Measurements from ENCODE around the gene GPC5. TPM values are rescaled to one million over a fixed set of nuclear protein-coding genes. Genes with fewer than 3 reads are reported as not detected.

Gene GPC5
- total and polyA plus RNA-seq, 2 of the 13 experiments (the other 11 are each of a cell fraction or from before 2014, with no cell fraction given) = 0.02 to 0.07 TPM

DNA sequence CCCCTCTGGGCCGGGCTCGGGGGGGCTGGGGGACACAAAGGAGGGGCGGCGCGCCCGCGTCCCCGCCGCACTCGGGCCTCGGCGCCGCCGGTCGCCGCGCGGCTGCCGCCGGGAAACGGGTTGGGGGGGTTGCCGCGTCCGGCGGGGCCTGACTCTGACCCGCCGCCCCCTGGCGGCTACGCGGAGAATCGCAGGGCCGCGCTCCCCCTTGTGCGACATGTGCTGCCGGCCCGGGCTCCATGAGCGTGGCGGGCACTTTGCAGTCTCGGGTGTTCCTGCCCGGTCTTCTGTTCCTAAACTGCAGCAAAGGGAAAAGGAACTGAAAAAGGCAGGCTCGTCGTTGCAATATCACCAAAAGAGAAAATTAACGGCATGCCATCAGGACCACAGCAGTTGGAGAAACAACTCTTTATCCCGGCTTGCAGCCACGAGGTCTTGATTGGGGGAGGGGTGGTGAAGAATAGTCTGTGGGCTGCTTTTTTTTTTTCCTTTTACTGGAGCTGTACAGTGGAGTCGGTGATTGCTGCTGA, 49.5 kb upstream of the GPC5 start (continued):
- TF ChIP-seq, protein P1, sequence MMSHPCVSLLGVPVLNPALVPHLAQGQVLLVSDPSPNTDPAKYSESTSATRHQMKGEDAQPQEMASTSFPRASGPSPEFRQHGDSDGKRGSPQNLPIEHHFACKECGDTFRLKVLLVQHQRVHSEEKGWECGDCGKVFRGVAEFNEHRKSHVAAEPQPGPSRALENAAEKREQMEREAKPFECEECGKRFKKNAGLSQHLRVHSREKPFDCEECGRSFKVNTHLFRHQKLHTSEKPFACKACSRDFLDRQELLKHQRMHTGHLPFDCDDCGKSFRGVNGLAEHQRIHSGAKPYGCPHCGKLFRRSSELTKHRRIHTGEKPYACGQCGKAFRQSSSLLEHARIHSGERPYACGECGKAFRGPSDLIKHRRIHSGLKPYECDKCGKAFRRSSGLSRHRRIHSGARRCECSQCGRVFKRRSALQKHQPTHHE (CRISPR knock-in tag; IDR thresholded peaks at IDR 0.05; ENCODE audit: borderline replicate concordance) = no peak
- TF ChIP-seq, protein P2, sequence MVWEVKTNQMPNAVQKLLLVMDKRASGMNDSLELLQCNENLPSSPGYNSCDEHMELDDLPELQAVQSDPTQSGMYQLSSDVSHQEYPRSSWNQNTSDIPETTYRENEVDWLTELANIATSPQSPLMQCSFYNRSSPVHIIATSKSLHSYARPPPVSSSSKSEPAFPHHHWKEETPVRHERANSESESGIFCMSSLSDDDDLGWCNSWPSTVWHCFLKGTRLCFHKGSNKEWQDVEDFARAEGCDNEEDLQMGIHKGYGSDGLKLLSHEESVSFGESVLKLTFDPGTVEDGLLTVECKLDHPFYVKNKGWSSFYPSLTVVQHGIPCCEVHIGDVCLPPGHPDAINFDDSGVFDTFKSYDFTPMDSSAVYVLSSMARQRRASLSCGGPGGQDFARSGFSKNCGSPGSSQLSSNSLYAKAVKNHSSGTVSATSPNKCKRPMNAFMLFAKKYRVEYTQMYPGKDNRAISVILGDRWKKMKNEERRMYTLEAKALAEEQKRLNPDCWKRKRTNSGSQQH (CRISPR knock-in tag; IDR thresholded peaks at IDR 0.05; ENCODE audit: low read depth) = peak; percentile 60; the same call in 1 of the 2 replicates
- TF ChIP-seq, protein P3, sequence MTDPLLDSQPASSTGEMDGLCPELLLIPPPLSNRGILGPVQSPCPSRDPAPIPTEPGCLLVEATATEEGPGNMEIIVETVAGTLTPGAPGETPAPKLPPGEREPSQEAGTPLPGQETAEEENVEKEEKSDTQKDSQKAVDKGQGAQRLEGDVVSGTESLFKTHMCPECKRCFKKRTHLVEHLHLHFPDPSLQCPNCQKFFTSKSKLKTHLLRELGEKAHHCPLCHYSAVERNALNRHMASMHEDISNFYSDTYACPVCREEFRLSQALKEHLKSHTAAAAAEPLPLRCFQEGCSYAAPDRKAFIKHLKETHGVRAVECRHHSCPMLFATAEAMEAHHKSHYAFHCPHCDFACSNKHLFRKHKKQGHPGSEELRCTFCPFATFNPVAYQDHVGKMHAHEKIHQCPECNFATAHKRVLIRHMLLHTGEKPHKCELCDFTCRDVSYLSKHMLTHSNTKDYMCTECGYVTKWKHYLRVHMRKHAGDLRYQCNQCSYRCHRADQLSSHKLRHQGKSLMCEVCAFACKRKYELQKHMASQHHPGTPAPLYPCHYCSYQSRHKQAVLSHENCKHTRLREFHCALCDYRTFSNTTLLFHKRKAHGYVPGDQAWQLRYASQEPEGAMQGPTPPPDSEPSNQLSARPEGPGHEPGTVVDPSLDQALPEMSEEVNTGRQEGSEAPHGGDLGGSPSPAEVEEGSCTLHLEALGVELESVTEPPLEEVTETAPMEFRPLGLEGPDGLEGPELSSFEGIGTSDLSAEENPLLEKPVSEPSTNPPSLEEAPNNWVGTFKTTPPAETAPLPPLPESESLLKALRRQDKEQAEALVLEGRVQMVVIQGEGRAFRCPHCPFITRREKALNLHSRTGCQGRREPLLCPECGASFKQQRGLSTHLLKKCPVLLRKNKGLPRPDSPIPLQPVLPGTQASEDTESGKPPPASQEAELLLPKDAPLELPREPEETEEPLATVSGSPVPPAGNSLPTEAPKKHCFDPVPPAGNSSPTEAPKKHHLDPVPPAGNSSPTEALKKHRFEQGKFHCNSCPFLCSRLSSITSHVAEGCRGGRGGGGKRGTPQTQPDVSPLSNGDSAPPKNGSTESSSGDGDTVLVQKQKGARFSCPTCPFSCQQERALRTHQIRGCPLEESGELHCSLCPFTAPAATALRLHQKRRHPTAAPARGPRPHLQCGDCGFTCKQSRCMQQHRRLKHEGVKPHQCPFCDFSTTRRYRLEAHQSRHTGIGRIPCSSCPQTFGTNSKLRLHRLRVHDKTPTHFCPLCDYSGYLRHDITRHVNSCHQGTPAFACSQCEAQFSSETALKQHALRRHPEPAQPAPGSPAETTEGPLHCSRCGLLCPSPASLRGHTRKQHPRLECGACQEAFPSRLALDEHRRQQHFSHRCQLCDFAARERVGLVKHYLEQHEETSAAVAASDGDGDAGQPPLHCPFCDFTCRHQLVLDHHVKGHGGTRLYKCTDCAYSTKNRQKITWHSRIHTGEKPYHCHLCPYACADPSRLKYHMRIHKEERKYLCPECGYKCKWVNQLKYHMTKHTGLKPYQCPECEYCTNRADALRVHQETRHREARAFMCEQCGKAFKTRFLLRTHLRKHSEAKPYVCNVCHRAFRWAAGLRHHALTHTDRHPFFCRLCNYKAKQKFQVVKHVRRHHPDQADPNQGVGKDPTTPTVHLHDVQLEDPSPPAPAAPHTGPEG (CRISPR knock-in tag; IDR thresholded peaks at IDR 0.05) = no peak; the same call in 1 of the 2 replicates
- TF ChIP-seq, protein P4, sequence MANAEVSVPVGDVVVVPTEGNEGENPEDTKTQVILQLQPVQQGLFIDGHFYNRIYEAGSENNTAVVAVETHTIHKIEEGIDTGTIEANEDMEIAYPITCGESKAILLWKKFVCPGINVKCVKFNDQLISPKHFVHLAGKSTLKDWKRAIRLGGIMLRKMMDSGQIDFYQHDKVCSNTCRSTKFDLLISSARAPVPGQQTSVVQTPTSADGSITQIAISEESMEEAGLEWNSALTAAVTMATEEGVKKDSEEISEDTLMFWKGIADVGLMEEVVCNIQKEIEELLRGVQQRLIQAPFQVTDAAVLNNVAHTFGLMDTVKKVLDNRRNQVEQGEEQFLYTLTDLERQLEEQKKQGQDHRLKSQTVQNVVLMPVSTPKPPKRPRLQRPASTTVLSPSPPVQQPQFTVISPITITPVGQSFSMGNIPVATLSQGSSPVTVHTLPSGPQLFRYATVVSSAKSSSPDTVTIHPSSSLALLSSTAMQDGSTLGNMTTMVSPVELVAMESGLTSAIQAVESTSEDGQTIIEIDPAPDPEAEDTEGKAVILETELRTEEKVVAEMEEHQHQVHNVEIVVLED (CRISPR knock-in tag; IDR thresholded peaks at IDR 0.05; ENCODE audit: borderline replicate concordance) = 0 out of 2 replicates have a peak, but pooled peaks have one; percentile 36
- TF ChIP-seq CREM (IDR thresholded peaks at IDR 0.05) = peak; percentile 17; the same call in 1 of the 2 replicates
- TF ChIP-seq CREM (CRISPR knock-in tag; IDR thresholded peaks at IDR 0.05) = no peak
- TF ChIP-seq ZNF143 (CRISPR knock-in tag; IDR thresholded peaks at IDR 0.05) = peak; percentile 67
- TF ChIP-seq RBAK (CRISPR knock-in tag; IDR thresholded peaks at IDR 0.05) = no peak
- TF ChIP-seq, protein P5, sequence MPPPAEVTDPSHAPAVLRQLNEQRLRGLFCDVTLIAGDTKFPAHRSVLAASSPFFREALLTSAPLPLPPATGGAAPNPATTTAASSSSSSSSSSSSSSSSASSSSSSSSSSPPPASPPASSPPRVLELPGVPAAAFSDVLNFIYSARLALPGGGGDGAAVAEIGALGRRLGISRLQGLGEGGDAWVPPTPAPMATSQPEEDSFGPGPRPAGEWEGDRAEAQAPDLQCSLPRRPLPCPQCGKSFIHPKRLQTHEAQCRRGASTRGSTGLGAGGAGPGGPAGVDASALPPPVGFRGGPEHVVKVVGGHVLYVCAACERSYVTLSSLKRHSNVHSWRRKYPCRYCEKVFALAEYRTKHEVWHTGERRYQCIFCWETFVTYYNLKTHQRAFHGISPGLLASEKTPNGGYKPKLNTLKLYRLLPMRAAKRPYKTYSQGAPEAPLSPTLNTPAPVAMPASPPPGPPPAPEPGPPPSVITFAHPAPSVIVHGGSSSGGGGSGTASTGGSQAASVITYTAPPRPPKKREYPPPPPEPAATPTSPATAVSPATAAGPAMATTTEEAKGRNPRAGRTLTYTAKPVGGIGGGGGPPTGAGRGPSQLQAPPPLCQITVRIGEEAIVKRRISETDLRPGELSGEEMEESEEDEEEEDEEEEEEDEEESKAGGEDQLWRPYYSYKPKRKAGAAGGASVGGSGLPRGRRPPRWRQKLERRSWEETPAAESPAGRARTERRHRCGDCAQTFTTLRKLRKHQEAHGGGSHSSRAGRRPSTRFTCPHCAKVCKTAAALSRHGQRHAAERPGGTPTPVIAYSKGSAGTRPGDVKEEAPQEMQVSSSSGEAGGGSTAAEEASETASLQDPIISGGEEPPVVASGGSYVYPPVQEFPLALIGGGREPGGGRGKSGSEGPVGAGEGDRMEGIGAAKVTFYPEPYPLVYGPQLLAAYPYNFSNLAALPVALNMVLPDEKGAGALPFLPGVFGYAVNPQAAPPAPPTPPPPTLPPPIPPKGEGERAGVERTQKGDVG (CRISPR knock-in tag; IDR thresholded peaks at IDR 0.05; ENCODE audit: borderline replicate concordance) = no peak
- TF ChIP-seq, protein P6, sequence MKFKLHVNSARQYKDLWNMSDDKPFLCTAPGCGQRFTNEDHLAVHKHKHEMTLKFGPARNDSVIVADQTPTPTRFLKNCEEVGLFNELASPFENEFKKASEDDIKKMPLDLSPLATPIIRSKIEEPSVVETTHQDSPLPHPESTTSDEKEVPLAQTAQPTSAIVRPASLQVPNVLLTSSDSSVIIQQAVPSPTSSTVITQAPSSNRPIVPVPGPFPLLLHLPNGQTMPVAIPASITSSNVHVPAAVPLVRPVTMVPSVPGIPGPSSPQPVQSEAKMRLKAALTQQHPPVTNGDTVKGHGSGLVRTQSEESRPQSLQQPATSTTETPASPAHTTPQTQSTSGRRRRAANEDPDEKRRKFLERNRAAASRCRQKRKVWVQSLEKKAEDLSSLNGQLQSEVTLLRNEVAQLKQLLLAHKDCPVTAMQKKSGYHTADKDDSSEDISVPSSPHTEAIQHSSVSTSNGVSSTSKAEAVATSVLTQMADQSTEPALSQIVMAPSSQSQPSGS (CRISPR knock-in tag; IDR thresholded peaks at IDR 0.05) = no peak
- TF ChIP-seq SOX13 (IDR thresholded peaks at IDR 0.05) = no peak
- peak in 1 of 2 experiments; percentile 43; a peak in 1 of 4 replicates for TF ChIP-seq SOX13 (CRISPR knock-in tag; conservative IDR thresholded peaks at IDR 0.05 in 1 of 2, IDR thresholded peaks at IDR 0.05 in 1 of 2)
- TF ChIP-seq ZBTB1 (CRISPR knock-in tag; IDR thresholded peaks at IDR 0.05; ENCODE audit: borderline replicate concordance) = no peak

All from HepG2 (cell line).